NCI-H146 treated with DMSO at 0.1 percent for 48 hours (cell line): ENCODE measurements around the gene GMPR.
"Not testable (repeated sequence)": the region's sequence is repeated elsewhere in the genome, so short reads cannot be mapped to it uniquely, and the experiment has no call there.

ENCODE experiments used
- DNase-seq: peaks from one replicate; lab custom pipeline; 2025; ENCODE audit not compliant: unreplicated experiment; lab: John Stamatoyannopoulos, UW

GMPR gene

GRCh38 chr6:16225062-16225731 lies 13.2 kb upstream of the GMPR start:
- not testable (repeated sequence) for DNase-seq

- DNase-seq: not testable (repeated sequence)
Observed at GRCh38 chr6:16226117-16227047, 12.0 kb upstream of the GMPR start.

GRCh38 chr6:16227048-16227562 lies 11.3 kb upstream of the GMPR start:
- no peak for DNase-seq

GRCh38 chr6:16227605-16228004 lies 10.8 kb upstream of the GMPR start:
- DNase-seq: no peak

- no peak for DNase-seq
Observed at GRCh38 chr6:16228043-16228442, 10.3 kb upstream of the GMPR start.

- no peak for DNase-seq
Observed at GRCh38 chr6:16228709-16229665, 9.4 kb upstream of the GMPR start.

GRCh38 chr6:16229700-16230099 lies 8.7 kb upstream of the GMPR start:
- no peak for DNase-seq

GRCh38 chr6:16230953-16231352 lies 7.4 kb upstream of the GMPR start:
- no peak for DNase-seq

GRCh38 chr6:16232086-16232485 lies 6.3 kb upstream of the GMPR start:
- no peak for DNase-seq

- DNase-seq: no peak
Observed at GRCh38 chr6:16236009-16236501, 2.3 kb upstream of the GMPR start.

GRCh38 chr6:16236631-16237199 lies 1.7 kb upstream of the GMPR start:
- DNase-seq: no peak

GRCh38 chr6:16237242-16237641 lies 1.1 kb upstream of the GMPR start:
- DNase-seq: no peak

GRCh38 chr6:16238963-16239797 lies 793 bp downstream of the GMPR start:
- DNase-seq: peak; percentile 52

GRCh38 chr6:16239798-16240123 lies 1.4 kb downstream of the GMPR start:
- no peak for DNase-seq

- no peak for DNase-seq
Observed at GRCh38 chr6:16240589-16241320, 2.4 kb downstream of the GMPR start.

- no peak for DNase-seq
Observed at GRCh38 chr6:16241321-16241689, 2.9 kb downstream of the GMPR start.

- no peak for DNase-seq
Observed at GRCh38 chr6:16243055-16243454, 4.7 kb downstream of the GMPR start.

- no peak for DNase-seq
Observed at GRCh38 chr6:16243664-16244063, 5.3 kb downstream of the GMPR start.

- DNase-seq: no peak
Observed at GRCh38 chr6:16244446-16244845, 6.1 kb downstream of the GMPR start.
